ENCODE results near the gene LARGE2.

Gene LARGE2

GRCh38 chr11:45931739-45932138 is 9.3 kb downstream of the LARGE2 start:
- no peaks in the 10 kb centered on the region for H3K79me2 ChIP-seq (ENCODE audit: control insufficient read depth, insufficient read depth, low read length, poor library complexity)
- H3K79me1 ChIP-seq (ENCODE audit: low read length), result peaks cover 5% of the 10 kb centered on the region
- H3K9ac ChIP-seq (ENCODE audit: low read length), result no peak overlapping the region
- H3K23ac ChIP-seq (ENCODE audit: low read length), result no peak overlapping the region
- H3K36me3 ChIP-seq (ENCODE audit: control insufficient read depth in 1 of 2, insufficient read depth in 2 of 2, low read length in 2 of 2), result peaks cover 20 to 24% of the 10 kb centered on the region in 2 experiments
- H3K4me3 ChIP-seq (ENCODE audit: low read depth, low read length), result no peak overlapping the region
- no CpG with 5 or more reads among the region's 10 CpGs for WGBS (ENCODE audit: extremely low coverage, insufficient coverage, insufficient read length)
- H3K9me3 ChIP-seq (ENCODE audit: insufficient read depth, low read depth, low read length), result no peaks in the 10 kb centered on the region
- no peak overlapping the region for H4K8ac ChIP-seq (ENCODE audit: low read depth, low read length)
- H2AK5ac ChIP-seq (ENCODE audit: low read length), result no peak overlapping the region
- no peaks in the 10 kb centered on the region for H3K27me3 ChIP-seq (ENCODE audit: insufficient read depth, low read length)
- H2BK5ac ChIP-seq (ENCODE audit: low read depth, low read length, poor library complexity), result no peak overlapping the region
- no peak overlapping the region for H4K91ac ChIP-seq (ENCODE audit: low read depth, low read length)
- H3K4ac ChIP-seq (ENCODE audit: low read depth, low read length), result no peak overlapping the region
- H3K27ac ChIP-seq (ENCODE audit: low read depth, low read length), result no peak overlapping the region
- no peak overlapping the region for H3K14ac ChIP-seq (ENCODE audit: low read length)
- no peak overlapping the region for H3K4me2 ChIP-seq (ENCODE audit: low read length)
- H3K4me1 ChIP-seq (ENCODE audit: control insufficient read depth in 1 of 2, insufficient read depth in 2 of 2, low read length in 2 of 2), result peaks cover 19 to 25% of the 10 kb centered on the region in 2 experiments
- H2BK120ac ChIP-seq (ENCODE audit: insufficient read depth, low read length, poor library complexity), result no peak overlapping the region
- H3K18ac ChIP-seq (ENCODE audit: low read length), result no peak overlapping the region
- H2BK12ac ChIP-seq (ENCODE audit: low read length), result no peak overlapping the region
- DNase-seq, result no peak
- H2AFZ ChIP-seq (ENCODE audit: insufficient read depth, low read length, poor library complexity), result no peak overlapping the region
- H4K12ac ChIP-seq (ENCODE audit: low read depth, low read length), result no peak overlapping the region

GRCh38 chr11:45932217-45932616 is 9.8 kb downstream of the LARGE2 start:
- H3K4me1 ChIP-seq (ENCODE audit: control insufficient read depth in 1 of 2, insufficient read depth in 2 of 2, low read length in 2 of 2), result peaks cover 19 to 23% of the 10 kb centered on the region in 2 experiments
- no peak overlapping the region for H2BK5ac ChIP-seq (ENCODE audit: low read depth, low read length, poor library complexity)

GRCh38 chr11:45933131-45933831 is 10.8 kb downstream of the LARGE2 start:
- Histone ChIP-seq H3K23ac (ENCODE audit: low read length) (no peak overlapping the region), H4K91ac (ENCODE audit: low read depth, low read length) (no peak overlapping the region), H2BK12ac (ENCODE audit: low read length) (no peak overlapping the region), H3K4me3 (ENCODE audit: low read depth, low read length) (no peak overlapping the region), H3K79me1 (ENCODE audit: low read length) (peaks cover 3% of the 10 kb centered on the region), H3K9me3 (ENCODE audit: insufficient read depth, low read depth, low read length) (no peaks in the 10 kb centered on the region), H2AK5ac (ENCODE audit: low read length) (no peak overlapping the region), H3K4me1 (ENCODE audit: control insufficient read depth in 1 of 2, insufficient read depth in 2 of 2, low read length in 2 of 2) (peaks cover 14 to 18% of the 10 kb centered on the region in 2 experiments), H3K27ac (ENCODE audit: low read depth, low read length) (no peak overlapping the region), H3K36me3 (ENCODE audit: control insufficient read depth in 1 of 2, insufficient read depth in 2 of 2, low read length in 2 of 2) (peaks cover 23 to 24% of the 10 kb centered on the region in 2 experiments), H2BK120ac (ENCODE audit: insufficient read depth, low read length, poor library complexity) (no peak overlapping the region), H3K9ac (ENCODE audit: low read length) (no peak overlapping the region), H3K79me2 (ENCODE audit: control insufficient read depth, insufficient read depth, low read length, poor library complexity) (no peaks in the 10 kb centered on the region), H3K27me3 (ENCODE audit: insufficient read depth, low read length) (no peaks in the 10 kb centered on the region), H3K4ac (ENCODE audit: low read depth, low read length) (no peak overlapping the region), H2AFZ (ENCODE audit: insufficient read depth, low read length, poor library complexity) (no peak overlapping the region), H3K14ac (ENCODE audit: low read length) (no peak overlapping the region), H4K8ac (ENCODE audit: low read depth, low read length) (no peak overlapping the region), H3K4me2 (ENCODE audit: low read length) (no peak overlapping the region), H3K18ac (ENCODE audit: low read length) (no peak overlapping the region), H4K12ac (ENCODE audit: low read depth, low read length) (no peak overlapping the region), H2BK5ac (ENCODE audit: low read depth, low read length, poor library complexity) (no peak overlapping the region)
- no CpG with 5 or more reads among the region's 15 CpGs for WGBS (ENCODE audit: extremely low coverage, insufficient coverage, insufficient read length)
- DNase-seq, result no peak

More at GRCh38 chr11:45932217-45932616, 9.8 kb downstream of the LARGE2 start:
- no peak overlapping the region for H2AK5ac ChIP-seq (ENCODE audit: low read length)
- no peak overlapping the region for H3K23ac ChIP-seq (ENCODE audit: low read length)
- no peak overlapping the region for H3K27ac ChIP-seq (ENCODE audit: low read depth, low read length)
- peaks cover 20 to 24% of the 10 kb centered on the region in 2 experiments for H3K36me3 ChIP-seq (ENCODE audit: control insufficient read depth in 1 of 2, insufficient read depth in 2 of 2, low read length in 2 of 2)
- no peak overlapping the region for H2BK120ac ChIP-seq (ENCODE audit: insufficient read depth, low read length, poor library complexity)
- H3K27me3 ChIP-seq (ENCODE audit: insufficient read depth, low read length), result no peaks in the 10 kb centered on the region
- H3K4me3 ChIP-seq (ENCODE audit: low read depth, low read length), result no peak overlapping the region
- no peak overlapping the region for H3K14ac ChIP-seq (ENCODE audit: low read length)
- H3K18ac ChIP-seq (ENCODE audit: low read length), result no peak overlapping the region
- H3K4me2 ChIP-seq (ENCODE audit: low read length), result no peak overlapping the region
- peaks cover 5% of the 10 kb centered on the region for H3K79me1 ChIP-seq (ENCODE audit: low read length)
- no peaks in the 10 kb centered on the region for H3K79me2 ChIP-seq (ENCODE audit: control insufficient read depth, insufficient read depth, low read length, poor library complexity)
- H2BK12ac ChIP-seq (ENCODE audit: low read length), result no peak overlapping the region
- DNase-seq, result no peak
- H4K8ac ChIP-seq (ENCODE audit: low read depth, low read length), result no peak overlapping the region
- WGBS (ENCODE audit: extremely low coverage, insufficient coverage, insufficient read length), result no CpG with 5 or more reads among the region's 8 CpGs
- H2AFZ ChIP-seq (ENCODE audit: insufficient read depth, low read length, poor library complexity), result no peak overlapping the region
- H3K9ac ChIP-seq (ENCODE audit: low read length), result no peak overlapping the region
- H4K91ac ChIP-seq (ENCODE audit: low read depth, low read length), result no peak overlapping the region
- H3K9me3 ChIP-seq (ENCODE audit: insufficient read depth, low read depth, low read length), result no peaks in the 10 kb centered on the region
- H4K12ac ChIP-seq (ENCODE audit: low read depth, low read length), result no peak overlapping the region
- H3K4ac ChIP-seq (ENCODE audit: low read depth, low read length), result no peak overlapping the region

- Histone ChIP-seq H4K8ac (ENCODE audit: low read depth, low read length) (no peak overlapping the region), H3K9ac (ENCODE audit: low read length) (no peak overlapping the region), H2AFZ (ENCODE audit: insufficient read depth, low read length, poor library complexity) (no peak overlapping the region), H4K12ac (ENCODE audit: low read depth, low read length) (no peak overlapping the region), H3K18ac (ENCODE audit: low read length) (no peak overlapping the region), H2BK12ac (ENCODE audit: low read length) (no peak overlapping the region), H4K91ac (ENCODE audit: low read depth, low read length) (peak overlapping the region; percentile 10), H3K79me2 (ENCODE audit: control insufficient read depth, insufficient read depth, low read length, poor library complexity) (no peaks in the 10 kb centered on the region), H3K79me1 (ENCODE audit: low read length) (peaks cover 3% of the 10 kb centered on the region), H3K9me3 (ENCODE audit: insufficient read depth, low read depth, low read length) (no peaks in the 10 kb centered on the region), H3K4me2 (ENCODE audit: low read length) (no peak overlapping the region), H2BK120ac (ENCODE audit: insufficient read depth, low read length, poor library complexity) (no peak overlapping the region), H2AK5ac (ENCODE audit: low read length) (no peak overlapping the region), H3K27ac (ENCODE audit: low read depth, low read length) (peak overlapping the region; percentile 5), H2BK5ac (ENCODE audit: low read depth, low read length, poor library complexity) (peak overlapping the region; percentile 18), H3K27me3 (ENCODE audit: insufficient read depth, low read length) (no peaks in the 10 kb centered on the region), H3K4me1 (ENCODE audit: control insufficient read depth in 1 of 2, insufficient read depth in 2 of 2, low read length in 2 of 2) (peaks cover 12 to 18% of the 10 kb centered on the region in 2 experiments), H3K4me3 (ENCODE audit: low read depth, low read length) (no peak overlapping the region), H3K23ac (ENCODE audit: low read length) (no peak overlapping the region), H3K36me3 (ENCODE audit: control insufficient read depth in 1 of 2, insufficient read depth in 2 of 2, low read length in 2 of 2) (peaks cover 23 to 24% of the 10 kb centered on the region in 2 experiments), H3K14ac (ENCODE audit: low read length) (no peak overlapping the region), H3K4ac (ENCODE audit: low read depth, low read length) (no peak overlapping the region)
- no CpG with 5 or more reads among the region's 21 CpGs for WGBS (ENCODE audit: extremely low coverage, insufficient coverage, insufficient read length)
- DNase-seq, result no peak
Observed at GRCh38 chr11:45933846-45934579, 11.6 kb downstream of the LARGE2 start.
